Cortex of kidney (tissue), 1 donor: ENCODE measurements around the gene MC3R.
"Not testable (repeated sequence)": the region's sequence is repeated elsewhere in the genome, so short reads cannot be mapped to it uniquely, and the experiment has no call there.

ENCODE experiments used
- DNase-seq: peaks from one replicate; lab custom pipeline; 2025; lab: John Stamatoyannopoulos, UW

Gene MC3R

DNA sequence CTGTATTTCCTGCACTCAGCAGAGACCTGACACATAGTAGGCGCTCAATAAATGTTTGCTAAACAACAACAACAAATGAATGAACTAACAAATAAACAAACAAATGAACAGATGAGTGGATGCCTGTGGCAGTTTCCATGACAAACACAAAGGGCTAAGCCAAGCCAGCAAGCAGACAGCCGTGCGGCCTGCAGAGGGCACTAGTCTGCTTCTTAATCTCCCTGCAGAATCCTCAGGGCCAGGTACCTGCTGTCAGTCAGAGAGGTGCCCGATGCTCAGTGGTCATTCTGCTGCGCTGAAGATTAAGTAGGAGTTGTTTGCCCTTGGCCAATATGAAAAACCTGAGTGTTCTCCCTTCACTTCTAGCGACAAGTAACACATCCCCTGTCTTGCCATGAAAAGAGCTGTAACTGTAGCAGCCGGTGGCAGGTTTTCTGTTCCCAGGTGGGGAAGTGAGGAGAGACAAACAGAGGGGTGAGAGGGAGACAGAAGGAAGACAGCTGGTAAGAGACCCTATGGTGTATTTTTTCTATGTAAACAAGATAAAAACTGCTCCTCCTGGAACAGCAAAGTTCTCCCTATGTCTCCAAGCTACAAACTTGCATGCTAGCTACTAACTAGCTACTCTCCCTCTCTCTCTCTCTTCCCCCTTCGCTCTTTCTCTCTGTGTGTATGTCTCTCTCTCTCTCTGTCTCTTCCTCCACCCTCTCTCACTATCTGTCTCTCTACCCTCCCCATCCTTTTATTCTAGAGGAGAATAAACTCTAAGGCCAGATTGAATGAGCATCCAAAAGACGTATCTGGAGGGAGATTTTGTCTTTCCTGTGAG is at the start of gene MC3R:
Gene MC3R, plus strand, starts transcription at position 779 of the 829 bp plus-strand sequence. CDS start 112 bp downstream, outside the sequence.
- no peak for DNase-seq

DNA sequence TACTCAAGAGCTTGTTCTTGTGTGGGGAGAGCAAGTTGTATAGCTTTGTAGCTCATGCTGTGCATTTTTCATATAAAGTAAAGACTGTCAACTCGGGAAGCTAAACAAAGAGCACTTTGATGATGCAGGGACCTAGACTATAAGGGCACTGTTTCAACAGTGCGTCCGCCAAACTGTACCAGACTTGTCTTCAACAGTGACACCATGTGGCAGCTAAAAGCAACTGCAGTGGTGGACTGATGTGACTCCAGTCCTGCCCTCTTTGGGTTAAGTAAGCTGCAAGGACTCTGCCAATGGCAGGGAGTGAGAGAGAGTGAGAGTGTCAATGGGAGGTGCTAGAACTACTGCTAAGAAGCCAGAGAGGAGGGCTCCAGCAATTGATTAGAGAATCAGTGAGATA is 48.1 kb upstream of the MC3R start:
- DNase-seq = no peak

DNA sequence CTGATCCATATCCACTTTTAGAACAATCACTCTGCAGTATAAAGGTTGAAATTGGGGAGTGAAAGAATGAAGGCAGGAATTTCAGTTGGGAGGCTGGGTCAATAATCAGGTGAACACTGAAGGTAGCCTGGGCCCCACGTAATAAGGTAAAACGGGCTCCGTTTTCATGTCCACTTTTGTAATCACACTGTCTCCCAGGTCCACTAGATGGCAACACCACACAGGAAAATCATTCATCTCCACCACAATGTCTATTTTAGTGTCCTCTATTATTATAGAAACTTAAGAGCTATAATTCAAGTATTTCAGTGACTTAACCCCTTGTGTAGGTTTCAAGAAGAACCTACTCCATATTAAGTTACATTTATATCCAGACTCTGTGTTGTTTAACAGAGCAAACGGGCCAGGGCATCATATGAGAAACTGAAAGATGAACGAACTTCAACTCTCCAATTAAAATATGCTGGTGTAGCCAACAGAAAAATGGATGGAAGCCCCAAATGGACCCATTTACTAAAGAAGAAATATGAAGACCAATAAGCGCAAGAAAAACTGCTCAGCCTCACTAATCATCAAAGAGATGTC is 45.9 kb upstream of the MC3R start:
- no peak for DNase-seq

DNA sequence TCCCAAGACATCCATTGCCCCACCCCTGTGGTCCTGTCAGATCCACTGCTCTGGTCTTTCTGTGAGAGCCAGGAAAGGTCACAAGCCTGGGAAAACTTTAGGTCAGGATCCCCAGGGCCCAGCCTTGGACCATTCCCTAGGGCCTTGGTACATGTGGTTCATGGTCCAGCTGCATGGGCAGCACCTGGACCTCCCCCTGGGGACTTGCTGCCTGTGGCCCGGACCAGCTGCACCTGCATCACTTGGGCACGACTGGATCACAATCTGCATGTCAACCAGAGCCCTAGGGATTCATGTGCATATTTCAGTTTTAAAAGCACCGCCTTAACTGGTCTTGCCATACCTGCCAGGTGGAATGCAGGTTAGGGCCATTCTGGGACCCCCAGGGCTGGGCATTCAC is 44.3 kb upstream of the MC3R start:
- DNase-seq = no peak

DNA sequence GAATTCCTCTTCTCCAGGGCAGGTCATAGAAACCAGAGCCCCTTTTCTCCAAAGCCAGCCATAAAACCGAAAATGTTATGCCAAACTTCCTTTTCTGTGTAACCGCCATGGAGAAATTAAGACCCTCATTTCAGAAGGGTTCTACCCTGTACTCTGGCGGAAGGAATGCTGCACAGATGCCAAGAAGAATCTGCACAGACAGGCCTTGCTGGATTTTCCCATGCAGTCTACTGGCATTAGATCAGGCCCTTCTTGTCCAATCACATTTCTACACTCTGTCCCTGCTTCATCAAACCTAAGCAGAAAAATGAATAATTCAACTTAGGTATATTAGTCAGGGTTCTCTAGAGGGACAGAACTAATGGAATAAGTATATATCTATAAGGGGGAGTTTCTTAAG is 43.2 kb upstream of the MC3R start:
- DNase-seq = no peak

DNA sequence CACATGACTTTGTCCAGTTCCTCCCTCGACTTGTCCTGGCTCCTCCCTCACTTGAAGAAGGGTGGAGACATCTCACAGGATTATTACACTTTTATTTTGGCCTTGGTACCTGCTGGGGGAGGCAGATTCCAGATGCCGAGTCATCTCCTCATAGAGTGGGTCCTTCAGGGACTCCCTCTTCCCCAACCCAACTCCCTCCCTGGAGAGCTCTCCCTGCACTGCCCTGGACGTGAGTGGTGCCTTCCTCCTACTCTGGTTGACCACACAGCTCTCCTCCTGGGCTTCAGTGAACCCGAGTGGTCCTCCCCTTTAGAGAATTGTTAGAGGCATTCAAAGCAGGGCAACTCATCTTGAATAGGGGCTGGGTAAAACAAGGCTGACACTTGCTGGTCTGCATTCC is 40.9 kb upstream of the MC3R start:
- no peak for DNase-seq

DNA sequence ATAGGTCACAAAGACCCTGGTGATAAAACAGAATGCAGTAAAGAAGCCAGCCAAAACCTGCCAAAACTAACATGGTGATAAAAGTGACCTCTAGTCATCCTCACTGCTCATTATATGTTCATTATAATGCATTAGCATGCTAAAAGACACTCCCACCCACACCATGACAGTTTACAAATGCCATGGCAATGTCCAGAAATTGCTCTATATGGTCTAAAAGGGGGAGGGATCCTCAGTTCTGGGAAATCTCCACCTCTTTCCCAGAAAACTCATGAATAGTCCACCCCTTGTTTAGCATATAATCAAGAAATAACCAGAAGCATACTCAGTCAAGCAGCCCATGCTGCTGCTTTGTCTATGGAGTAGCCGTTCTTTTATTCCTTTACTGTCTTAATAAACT is 40.4 kb upstream of the MC3R start:
- no peak for DNase-seq

DNA sequence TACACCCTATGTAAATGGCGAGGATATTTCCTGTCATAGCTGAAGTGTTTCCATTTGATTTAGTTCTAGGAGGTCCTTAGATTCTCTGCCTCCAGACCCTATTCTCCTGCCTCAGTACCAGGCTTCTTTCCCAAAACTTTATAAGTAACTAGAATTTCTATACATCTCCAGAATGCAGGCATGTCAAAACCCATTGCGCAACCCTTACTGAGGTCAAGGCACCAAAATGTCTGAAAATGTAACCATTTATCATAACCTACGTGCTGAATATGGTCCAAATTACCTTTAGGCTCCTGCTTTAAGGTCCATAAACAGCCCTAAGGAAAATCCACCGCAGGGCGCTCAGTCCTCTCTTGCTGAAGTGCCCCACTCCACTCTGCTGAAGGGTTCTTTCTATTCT is 37.5 kb upstream of the MC3R start:
- DNase-seq = no peak

DNA sequence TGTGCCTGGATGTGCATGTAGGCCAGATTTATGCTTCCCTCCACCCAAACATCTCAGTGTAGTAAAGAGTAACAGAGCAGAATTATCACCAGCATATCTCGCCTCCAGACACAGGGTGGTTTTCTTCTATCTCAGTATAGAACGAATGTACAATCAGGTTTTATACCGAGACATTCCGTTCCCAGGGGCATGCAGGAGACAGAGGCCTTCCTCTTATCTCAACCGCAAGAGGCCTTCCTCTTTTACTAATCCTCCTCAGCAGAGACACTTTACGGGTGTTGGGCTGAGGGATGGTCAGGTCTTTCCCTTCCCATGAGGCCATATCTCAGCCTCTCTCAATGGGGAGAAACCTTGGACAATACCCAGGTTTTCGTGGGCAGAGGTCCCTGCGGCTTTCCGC is 36.4 kb upstream of the MC3R start:
- DNase-seq = no peak

DNA sequence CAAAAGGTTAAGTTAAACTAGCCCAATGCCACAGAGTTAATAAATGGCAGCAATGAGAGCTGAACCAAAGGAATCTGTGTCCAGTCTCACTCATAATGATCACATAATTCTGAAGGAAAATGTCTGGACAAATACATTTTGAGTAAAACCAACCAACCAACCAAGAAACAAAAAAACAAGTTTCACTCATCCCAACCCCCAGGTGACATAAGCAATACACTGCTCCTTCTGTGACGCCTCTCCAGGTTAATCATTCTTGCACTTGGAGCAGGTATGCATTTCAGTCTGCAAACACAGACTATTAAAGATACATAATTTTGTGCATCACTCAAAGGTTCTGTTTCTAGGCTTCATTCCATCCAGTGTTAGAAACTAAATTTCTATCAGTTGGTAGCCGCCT is 35.2 kb upstream of the MC3R start:
- DNase-seq = no peak

DNA sequence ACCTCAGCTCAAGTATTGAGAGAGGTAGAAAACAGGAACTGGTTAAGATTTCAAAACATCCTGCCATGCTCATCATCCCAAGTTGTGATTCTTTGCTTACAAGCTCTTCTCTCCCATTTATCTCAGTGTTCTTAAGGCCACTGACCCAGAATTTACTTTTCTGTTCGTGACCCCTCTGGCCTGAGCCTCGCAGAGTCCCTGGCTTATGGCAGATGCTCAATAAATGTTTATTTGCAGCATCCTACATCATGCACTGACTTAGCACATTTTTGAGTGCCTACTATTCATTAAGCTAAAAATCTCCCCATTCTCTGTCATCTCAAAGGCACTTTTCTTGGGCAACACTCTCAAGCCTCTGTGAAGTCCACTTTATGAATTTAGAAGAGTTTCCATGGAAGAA is 33.4 kb upstream of the MC3R start:
- no peak for DNase-seq

DNA sequence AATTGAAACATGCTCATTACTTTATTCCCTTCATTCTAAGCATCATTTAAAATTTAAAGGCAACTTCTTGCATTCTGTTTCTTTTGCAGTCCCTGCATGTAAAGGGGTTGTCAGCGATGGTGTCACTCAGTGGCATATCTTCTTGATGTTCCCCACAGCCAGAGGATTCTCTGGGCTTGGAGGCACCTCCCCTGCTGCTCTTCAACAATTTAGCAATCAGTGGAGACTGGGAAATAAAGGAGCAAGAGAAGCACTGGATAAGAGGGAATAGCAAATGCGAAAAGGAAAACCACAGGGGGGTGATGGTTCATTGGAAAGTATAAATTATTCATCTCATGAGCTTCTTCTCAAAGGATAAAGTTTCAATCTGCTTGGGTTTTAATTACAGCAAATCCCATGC is 30.7 kb upstream of the MC3R start:
- no peak for DNase-seq

DNA sequence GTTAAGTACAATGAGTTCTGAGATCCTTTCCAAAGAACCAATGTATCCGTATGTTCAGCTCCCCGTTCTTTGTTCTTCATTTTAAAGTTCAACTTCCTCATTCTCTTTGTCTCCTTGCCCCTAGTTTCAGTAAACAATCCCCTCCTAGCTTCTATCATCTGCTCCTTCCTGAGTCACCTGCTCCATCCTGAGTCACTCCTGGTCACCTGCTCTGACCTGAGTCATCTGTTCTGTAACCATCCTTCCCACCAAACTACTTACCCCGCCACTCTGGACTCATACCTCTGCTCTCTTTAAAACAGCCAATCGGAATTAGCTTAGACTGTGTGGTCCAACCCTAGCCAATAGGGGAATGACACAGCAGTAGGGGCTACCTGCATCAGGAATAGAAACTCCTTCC is 27.3 kb upstream of the MC3R start:
- DNase-seq = not testable (repeated sequence)

DNA sequence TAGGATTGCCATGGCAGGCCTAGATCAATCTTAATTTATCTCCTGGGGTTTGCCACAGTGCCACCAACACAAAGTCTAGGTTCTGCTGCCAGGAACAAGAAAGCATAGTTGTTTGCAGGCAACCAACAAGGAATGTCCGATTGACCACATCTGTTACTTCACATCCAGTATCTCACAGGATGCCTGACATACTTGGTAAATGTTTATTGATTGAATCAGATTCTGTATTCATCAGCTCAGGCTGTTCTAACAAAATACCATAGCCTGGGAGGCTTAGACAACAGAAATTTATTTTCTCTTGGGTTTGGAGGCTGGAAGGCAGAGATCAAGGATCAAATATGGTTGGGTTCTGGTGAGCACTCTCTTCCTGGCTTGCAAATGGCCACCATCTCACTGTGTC is 26.3 kb upstream of the MC3R start:
- no peak for DNase-seq

DNA sequence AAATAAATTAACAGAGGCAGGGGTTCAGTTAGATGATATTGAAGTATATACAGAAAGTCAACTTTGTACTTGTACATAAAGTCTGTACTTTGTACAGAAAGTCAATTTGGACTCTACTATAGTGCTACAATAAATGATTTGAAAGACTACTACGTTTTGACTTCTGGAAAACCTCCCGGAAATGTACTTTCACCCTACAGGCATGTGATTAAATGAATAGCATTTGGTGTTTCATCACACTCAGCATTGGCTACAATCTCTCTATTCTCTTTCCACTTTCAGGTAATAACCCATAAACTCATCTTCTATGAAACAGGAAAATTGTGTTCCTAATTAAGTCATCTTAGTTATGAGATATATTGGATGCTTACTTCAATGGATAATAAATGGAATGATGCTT is 25.6 kb upstream of the MC3R start:
- no peak for DNase-seq

DNA sequence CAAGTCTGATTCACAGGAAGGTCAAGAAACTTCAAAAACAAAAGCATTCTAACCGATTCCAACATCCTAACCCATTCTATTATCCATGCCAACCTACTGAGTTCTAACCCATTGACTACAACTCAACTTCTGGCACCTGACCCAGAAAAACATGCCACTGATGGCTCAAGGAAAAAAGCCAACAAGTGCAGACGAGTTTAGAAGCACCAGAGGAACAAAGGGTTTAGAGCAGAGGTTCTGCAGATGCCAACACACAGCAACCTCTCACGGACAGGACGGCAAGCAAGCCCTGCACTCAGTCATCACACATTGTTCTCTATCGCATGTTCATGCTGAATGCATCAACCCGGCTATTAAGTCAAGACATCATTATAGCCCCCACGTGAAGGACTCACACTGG is 25.2 kb upstream of the MC3R start:
- DNase-seq = no peak

DNA sequence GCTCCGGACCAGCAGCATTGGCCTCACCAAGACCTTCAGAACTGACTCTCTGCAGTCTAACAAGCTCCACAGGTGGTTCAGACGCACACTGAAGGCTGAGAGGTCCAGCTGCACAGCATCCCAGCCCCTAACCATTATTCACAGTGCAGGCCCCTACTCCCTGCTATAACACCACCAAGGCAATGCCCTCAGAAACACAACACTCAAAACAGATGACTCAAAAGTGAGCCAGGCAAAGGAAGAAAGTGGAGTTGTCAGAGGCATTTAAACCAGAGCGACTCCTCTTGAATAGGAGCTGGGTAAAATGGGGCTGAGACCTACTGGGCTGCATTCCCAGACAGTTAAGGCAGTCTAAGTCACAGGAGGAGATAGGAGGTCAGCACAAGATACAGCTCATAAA is 20.5 kb upstream of the MC3R start:
- DNase-seq = no peak

DNA sequence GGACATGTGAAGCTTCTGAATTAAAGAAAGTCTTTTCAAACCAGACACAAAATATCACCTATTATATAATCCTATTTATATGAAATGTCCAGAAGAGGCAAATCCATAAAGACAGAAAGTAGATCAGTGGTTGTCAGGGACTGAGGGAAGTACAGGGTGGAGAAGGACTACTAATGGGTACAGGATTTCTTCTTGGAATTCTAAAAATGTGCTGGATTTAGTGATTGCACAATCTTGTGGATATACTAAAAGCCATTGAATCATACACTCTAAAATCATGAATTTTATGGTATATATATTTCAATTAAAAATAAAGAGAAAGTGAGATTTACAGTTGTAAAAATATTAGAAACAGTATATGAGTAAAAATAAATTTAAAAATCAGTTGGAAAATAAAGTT is 18.7 kb upstream of the MC3R start:
- no peak for DNase-seq

DNA sequence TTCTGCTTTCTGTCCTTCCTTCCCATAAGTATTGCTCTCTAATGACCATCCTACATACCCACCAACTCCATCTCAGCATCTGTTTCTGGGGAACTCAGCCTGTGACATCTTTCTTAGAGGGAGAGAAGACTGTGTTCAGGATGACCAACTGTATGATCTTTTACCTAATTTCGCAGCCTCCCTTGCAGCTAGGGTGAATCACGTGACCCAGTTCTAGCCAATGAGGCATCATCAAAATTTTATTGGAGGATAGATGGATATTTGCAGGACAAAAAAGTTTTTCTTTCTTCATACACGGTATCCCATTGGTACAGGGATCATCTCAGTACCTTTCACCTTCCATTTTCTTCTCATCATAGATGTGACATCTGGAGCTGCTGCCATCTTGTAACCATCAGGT is 14.4 kb upstream of the MC3R start:
- no peak for DNase-seq

DNA sequence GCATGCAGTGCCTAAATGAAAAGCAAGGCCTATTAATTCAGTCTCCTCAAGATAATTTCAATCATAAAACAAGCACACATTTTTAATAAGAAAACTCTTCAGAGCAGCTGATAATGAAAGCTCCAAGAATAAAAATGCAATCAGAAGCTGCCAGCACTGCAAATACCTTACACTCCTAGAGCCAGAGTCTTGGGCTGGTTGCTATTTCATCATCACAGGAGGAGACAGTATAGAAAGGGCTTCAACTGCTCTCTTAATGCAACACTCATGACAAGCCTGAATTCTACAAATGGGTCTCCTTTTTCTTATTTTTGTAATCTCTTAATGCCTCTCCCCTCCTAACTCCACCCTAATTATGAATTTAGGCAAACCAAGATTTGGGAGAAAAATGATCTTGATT is 11.2 kb upstream of the MC3R start:
- no peak for DNase-seq

DNA sequence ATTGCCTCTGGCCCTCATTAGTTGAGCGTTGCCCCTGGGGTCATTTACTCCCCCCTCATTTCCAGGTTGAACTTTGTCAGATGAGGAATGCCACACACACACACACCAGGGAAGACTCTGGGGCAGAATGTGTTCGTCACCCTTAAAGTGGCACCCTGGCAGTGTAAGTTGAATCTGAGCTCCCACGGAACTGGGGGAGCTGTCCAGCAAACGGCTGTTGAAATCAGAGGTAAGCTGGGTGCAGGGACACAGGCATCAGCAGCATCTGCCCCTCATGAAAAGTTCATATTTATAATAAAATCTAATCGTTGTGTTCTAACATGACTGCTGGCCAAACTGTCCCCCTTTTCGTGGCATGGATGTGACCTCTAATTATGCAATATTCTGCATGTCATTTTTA is 4.3 kb upstream of the MC3R start:
- no peak for DNase-seq

DNA sequence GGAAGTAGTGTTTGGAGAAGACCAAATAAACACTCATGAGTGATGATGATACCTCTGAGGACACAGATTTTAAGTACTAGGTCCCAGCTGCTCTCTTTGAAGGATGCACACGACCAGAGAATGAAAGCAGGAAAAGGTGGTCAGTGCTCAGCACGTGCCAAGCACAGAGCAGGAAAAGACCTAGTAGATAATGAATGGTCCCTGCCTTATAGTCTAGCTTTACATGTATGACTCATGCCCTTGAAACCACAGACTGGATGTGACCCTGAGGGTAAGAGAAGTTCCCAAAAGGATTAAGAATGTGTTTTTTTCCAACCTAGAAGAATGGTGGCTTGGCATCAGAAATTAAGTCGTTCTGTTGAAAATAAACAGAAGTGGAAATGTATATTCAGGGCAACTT is 2.8 kb upstream of the MC3R start:
- no peak for DNase-seq

DNA sequence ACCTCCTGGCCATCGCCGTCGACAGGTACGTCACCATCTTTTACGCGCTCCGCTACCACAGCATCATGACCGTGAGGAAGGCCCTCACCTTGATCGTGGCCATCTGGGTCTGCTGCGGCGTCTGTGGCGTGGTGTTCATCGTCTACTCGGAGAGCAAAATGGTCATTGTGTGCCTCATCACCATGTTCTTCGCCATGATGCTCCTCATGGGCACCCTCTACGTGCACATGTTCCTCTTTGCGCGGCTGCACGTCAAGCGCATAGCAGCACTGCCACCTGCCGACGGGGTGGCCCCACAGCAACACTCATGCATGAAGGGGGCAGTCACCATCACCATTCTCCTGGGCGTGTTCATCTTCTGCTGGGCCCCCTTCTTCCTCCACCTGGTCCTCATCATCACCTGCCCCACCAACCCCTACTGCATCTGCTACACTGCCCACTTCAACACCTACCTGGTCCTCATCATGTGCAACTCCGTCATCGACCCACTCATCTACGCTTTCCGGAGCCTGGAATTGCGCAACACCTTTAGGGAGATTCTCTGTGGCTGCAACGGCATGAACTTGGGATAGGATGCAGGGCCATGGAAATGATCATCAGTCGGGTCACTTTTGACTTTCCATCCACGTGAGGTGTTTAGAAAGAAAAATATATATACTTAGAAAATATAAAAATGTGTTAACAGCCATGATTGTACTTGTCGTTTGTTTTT is 868 bp downstream of the MC3R start:
- no peak for DNase-seq
